Endothelial cell of umbilical vein (primary cell): ENCODE measurements around the gene SAPCD2. TPM values are rescaled to one million over a fixed set of nuclear protein-coding genes. Genes with fewer than 3 reads are reported as not detected.

Experiments
- BruUV-seq: library from RNA; stranded (reverse); fragments of 400-500 nt; replicated peaks from 2 replicates; lab custom pipeline; 2021; lab: Mats Ljungman, UMichigan
- CTCF ChIA-PET: fragments of 300-600, 350-600 bp; sonication (Branson Sonifier 250); formaldehyde crosslinking; loops from one replicate; lab custom pipeline; 2021; ENCODE audit warnings: antibody characterized with exemption, inconsistent platforms; lab: Charles Lee
- POLR2A ChIA-PET: fragments of 300-600, 350-600 bp; sonication (Branson Sonifier 250); formaldehyde crosslinking; loops from one replicate; lab custom pipeline; 2021; ENCODE audit warnings: antibody characterized with exemption, inconsistent platforms; lab: Charles Lee
- DNase-seq: peaks from one replicate; pipeline ENCODE4 v3.0.0-alpha.2; 2011; ENCODE audit warnings: low read depth, low spot score
- FAIRE-seq: peaks from 2 replicates; lab custom pipeline; 2011; peaks lifted over from hg19 to GRCh38; lab: Jason Lieb, UNC
- H2AFZ ChIP-seq: 2 replicates; pipeline ENCODE4 v1.6.0; 2012; ENCODE audit warnings: low read depth, low read length, control low read depth, inconsistent platforms
- H3K27ac ChIP-seq: 2 replicates; pipeline ENCODE4 v1.5.1; 2011; ENCODE audit warnings: low read depth, mild to moderate bottlenecking, control low read depth, low read length, moderate library complexity; ENCODE audit not compliant: insufficient read depth
- H3K27me3 ChIP-seq, 2 experiments: 2 replicates each; pipeline versions ENCODE4 v1.6.0 to v1.6.1; 2011; ENCODE audit warnings: low read length in 2 of 2, mixed read lengths in 1 of 2; ENCODE audit not compliant: control insufficient read depth in 2 of 2, insufficient read depth in 2 of 2
- H3K36me3 ChIP-seq, 2 experiments: 2 replicates in 1 of 2; 3 replicates in 1 of 2; pipeline ENCODE4 v1.5.1; 2011; ENCODE audit warnings: low read length in 2 of 2, mild to moderate bottlenecking in 1 of 2, moderate library complexity in 1 of 2; ENCODE audit not compliant: control insufficient read depth in 2 of 2, insufficient read depth in 2 of 2; ENCODE audit errors: extremely low read depth in 1 of 2
- H3K4me1 ChIP-seq: 3 replicates; pipeline ENCODE4 v1.5.1; 2011; ENCODE audit warnings: mild to moderate bottlenecking, low read length; ENCODE audit not compliant: control insufficient read depth, insufficient read depth; ENCODE audit errors: extremely low read depth
- H3K4me2 ChIP-seq: 2 replicates; pipeline ENCODE4 v1.6.1; 2011; ENCODE audit warnings: low read length, control low read depth, mixed read lengths; ENCODE audit not compliant: insufficient read depth
- H3K4me3 ChIP-seq, 3 experiments: fragments of 200-600 bp in 1 of 3; sonication (generic), shearing (Covaris generic) in 1 of 3; replicated peaks in 1 of 3; 2 replicates each; pipeline ENCODE4 v1.5.1; 2011 to 2016; ENCODE audit warnings: control low read depth in 3 of 3, low read length in 3 of 3, mild to moderate bottlenecking in 2 of 3, inconsistent platforms in 1 of 3, low read depth in 1 of 3, moderate library complexity in 1 of 3; ENCODE audit not compliant: insufficient read depth in 1 of 3
- H3K79me2 ChIP-seq: 2 replicates; pipeline ENCODE4 v1.6.0; 2012; ENCODE audit warnings: low read length, inconsistent platforms; ENCODE audit not compliant: control insufficient read depth, insufficient read depth
- H3K9ac ChIP-seq: replicated peaks from 2 replicates; pipeline ENCODE3; 2011; ENCODE audit warnings: low read length, control low read depth; ENCODE audit not compliant: insufficient read depth; ENCODE audit errors: extremely low read depth
- H3K9me1 ChIP-seq: replicated peaks from 3 replicates; pipeline ENCODE4 v1.6.0; 2011; ENCODE audit warnings: mild to moderate bottlenecking, low read length; ENCODE audit not compliant: control insufficient read depth, insufficient read depth; ENCODE audit errors: extremely low read depth
- H3K9me3 ChIP-seq: replicated peaks from 2 replicates; pipeline ENCODE4 v1.5.1; 2012; ENCODE audit warnings: low read length, inconsistent platforms; ENCODE audit not compliant: control insufficient read depth, insufficient read depth
- H4K20me1 ChIP-seq: replicated peaks from 2 replicates; pipeline ENCODE3; 2011; ENCODE audit warnings: mild to moderate bottlenecking, low read length; ENCODE audit not compliant: control insufficient read depth, insufficient read depth; ENCODE audit errors: extremely low read depth
- EZH2 ChIP-seq: IDR thresholded peaks from 2 replicates; pipeline ENCODE4 v1.6.1; 2012; ENCODE audit warnings: borderline replicate concordance, low read depth, mild to moderate bottlenecking, moderate library complexity, low read length, inconsistent platforms; ENCODE audit not compliant: severe bottlenecking
- FOS ChIP-seq: IDR thresholded peaks from 2 replicates; pipeline ENCODE4 v1.6.1; 2011; ENCODE audit warnings: mild to moderate bottlenecking, low read length, moderate library complexity, borderline replicate concordance; ENCODE audit not compliant: insufficient read depth
- GATA2 ChIP-seq: IDR thresholded peaks from 2 replicates; pipeline ENCODE4 v1.7.0; 2011; ENCODE audit warnings: low read depth, mild to moderate bottlenecking, moderate library complexity, mixed read lengths, low read length; ENCODE audit not compliant: insufficient read length, insufficient read depth
- JUN ChIP-seq: IDR thresholded peaks from 2 replicates; pipeline ENCODE4 v1.6.1; 2011; ENCODE audit warnings: borderline replicate concordance, low read depth; ENCODE audit not compliant: insufficient read length, insufficient read depth
- MYC ChIP-seq: IDR thresholded peaks from one replicate; pipeline ENCODE4 v1.6.1; 2011; ENCODE audit warnings: mild to moderate bottlenecking, low read depth, low read length
- POLR2A ChIP-seq: IDR thresholded peaks from 2 replicates; pipeline ENCODE4 v1.6.1; 2012; ENCODE audit warnings: low read depth, mild to moderate bottlenecking, control low read depth, low read length
- POLR2AphosphoS5 ChIP-seq: IDR thresholded peaks from 2 replicates; pipeline ENCODE4 v1.6.1; 2012; ENCODE audit warnings: low read depth, mild to moderate bottlenecking, control low read depth, low read length, moderate library complexity; ENCODE audit not compliant: insufficient read depth
- dilution Hi-C: fragments of 300-500 bp; cut with MboI; formaldehyde crosslinking; loops from one replicate; pipeline ENCODE4 v1.15.0; 2019; ENCODE audit warnings: low sequenced_read_pairs; ENCODE audit not compliant: extremely low pct_ligation_motif_present
- intact Hi-C: fragments of 100-400 bp; cut with micrococcal nuclease; formaldehyde crosslinking; loops from one replicate; pipeline ENCODE4 v1.10.0; 2022
- polyA plus RNA-seq, 4 experiments: library from polyadenylated mRNA; depleted of rRNA in 3 of 4; stranded (reverse) in 3 of 4; unstranded in 1 of 4; fragments of >200 nt; gene quantifications; 2 replicates each; pipeline versions ENCODE4 v1.2.1 to v1.2.3, GENCODE V29; 2011 to 2012; ENCODE audit warnings: missing spikeins in 1 of 4
- total RNA-seq: library from RNA; stranded (reverse); gene quantifications from 2 replicates; pipeline ENCODE4 v1.2.3, GENCODE V29; 2021
- TF ChIP-seq, protein P1 (sequence below): IDR thresholded peaks from 2 replicates; pipeline ENCODE4 v1.6.1; 2011; ENCODE audit not compliant: insufficient read depth, insufficient read length
- TF ChIP-seq, protein P2 (sequence below), 2 donors: IDR thresholded peaks; 1 replicate in 1 of 2; 2 replicates in 1 of 2; pipeline ENCODE4 v1.5.1; 2011; ENCODE audit warnings: low read length in 2 of 2, mild to moderate bottlenecking in 2 of 2, moderate library complexity in 2 of 2, control low read depth in 1 of 2, inconsistent platforms in 1 of 2, low read depth in 1 of 2; ENCODE audit not compliant: insufficient read depth in 1 of 2; ENCODE audit errors: extremely low read depth in 1 of 2

SAPCD2 gene
- total and polyA plus RNA-seq, 2 donors (not counting 3 experiments of a cell fraction or from before 2014, with no cell fraction given), result 11.5 to 27.8 TPM

DNA sequence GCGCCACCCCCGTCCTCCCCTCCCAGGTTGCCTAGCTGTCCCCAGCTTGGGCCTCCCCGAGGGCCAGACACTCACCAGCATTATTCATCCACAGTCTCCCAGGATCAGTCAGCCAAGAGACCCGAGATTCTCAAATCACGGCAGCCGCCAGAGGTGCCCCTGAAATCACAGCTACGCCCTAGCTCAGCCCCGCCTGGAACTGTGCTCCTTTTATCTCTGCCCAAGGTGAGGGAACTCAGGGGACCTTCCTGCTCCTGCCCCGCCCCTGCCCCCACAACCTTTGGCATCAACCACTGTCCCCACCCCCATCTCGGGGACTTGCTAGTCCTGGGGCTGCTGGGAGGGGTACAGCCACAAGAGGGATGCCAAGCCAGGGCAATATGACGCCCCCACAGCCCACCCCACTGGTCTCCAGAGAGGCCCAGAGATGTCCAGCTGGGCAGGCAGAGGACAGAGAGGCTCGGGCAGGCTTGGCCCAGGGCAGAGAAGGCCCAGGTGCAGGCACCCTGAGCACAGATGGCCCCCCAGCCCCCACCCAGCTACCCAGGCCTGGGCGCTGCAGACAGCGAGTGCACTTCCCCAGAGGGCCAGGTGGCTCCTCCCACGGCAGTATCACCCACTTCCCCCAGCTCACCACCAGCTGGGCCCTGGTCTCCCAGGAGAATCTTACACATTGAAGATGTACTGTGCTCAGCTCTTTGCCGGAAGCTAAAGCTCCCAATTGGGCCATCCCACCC lies 38.3 kb downstream of the SAPCD2 start, which contains the start of gene FUT7:
FUT7 (minus strand) TSS at position 185 of the 737 bp plus-strand sequence; CDS start at position 88, 97 bp downstream.
- no TSS peak for BruUV-seq
- H3K4me1 ChIP-seq, result peaks cover 11% of the 10 kb centered on the region
- intact Hi-C loops, result no loop called here
- dilution Hi-C loops, result no loop called here
- no peak for FAIRE-seq
- no peaks in the 10 kb centered on the region for H3K27me3 ChIP-seq
- no peak for DNase-seq
- H3K9ac ChIP-seq, result no peak within 1 kb of the TSS
- no peak within 1 kb of the TSS for H3K4me3 ChIP-seq
- TF ChIP-seq MYC, result no peak
- no peak within 1 kb of the TSS for H3K27ac ChIP-seq
- ChIA-PET CTCF (interaction anchor here (0.6 to 1.0 kb wide), 3 partner anchors 15 to 40 kb away, joined by 3 to 4 read pairs (median 3); partner anchors contain the start of gene PAXX), POLR2A (no interaction called here)
- no peak within 1 kb of the TSS for H3K4me2 ChIP-seq
- no peaks in the 10 kb centered on the region for H4K20me1 ChIP-seq
- no peaks in the 10 kb centered on the region for H3K9me3 ChIP-seq
- H3K36me3 ChIP-seq, result no peaks in the 10 kb centered on the region
- H3K9me1 ChIP-seq, result no peaks in the 10 kb centered on the region
- no peak within 1 kb of the TSS for H2AFZ ChIP-seq
- no peaks in the 10 kb centered on the region for H3K79me2 ChIP-seq

DNA sequence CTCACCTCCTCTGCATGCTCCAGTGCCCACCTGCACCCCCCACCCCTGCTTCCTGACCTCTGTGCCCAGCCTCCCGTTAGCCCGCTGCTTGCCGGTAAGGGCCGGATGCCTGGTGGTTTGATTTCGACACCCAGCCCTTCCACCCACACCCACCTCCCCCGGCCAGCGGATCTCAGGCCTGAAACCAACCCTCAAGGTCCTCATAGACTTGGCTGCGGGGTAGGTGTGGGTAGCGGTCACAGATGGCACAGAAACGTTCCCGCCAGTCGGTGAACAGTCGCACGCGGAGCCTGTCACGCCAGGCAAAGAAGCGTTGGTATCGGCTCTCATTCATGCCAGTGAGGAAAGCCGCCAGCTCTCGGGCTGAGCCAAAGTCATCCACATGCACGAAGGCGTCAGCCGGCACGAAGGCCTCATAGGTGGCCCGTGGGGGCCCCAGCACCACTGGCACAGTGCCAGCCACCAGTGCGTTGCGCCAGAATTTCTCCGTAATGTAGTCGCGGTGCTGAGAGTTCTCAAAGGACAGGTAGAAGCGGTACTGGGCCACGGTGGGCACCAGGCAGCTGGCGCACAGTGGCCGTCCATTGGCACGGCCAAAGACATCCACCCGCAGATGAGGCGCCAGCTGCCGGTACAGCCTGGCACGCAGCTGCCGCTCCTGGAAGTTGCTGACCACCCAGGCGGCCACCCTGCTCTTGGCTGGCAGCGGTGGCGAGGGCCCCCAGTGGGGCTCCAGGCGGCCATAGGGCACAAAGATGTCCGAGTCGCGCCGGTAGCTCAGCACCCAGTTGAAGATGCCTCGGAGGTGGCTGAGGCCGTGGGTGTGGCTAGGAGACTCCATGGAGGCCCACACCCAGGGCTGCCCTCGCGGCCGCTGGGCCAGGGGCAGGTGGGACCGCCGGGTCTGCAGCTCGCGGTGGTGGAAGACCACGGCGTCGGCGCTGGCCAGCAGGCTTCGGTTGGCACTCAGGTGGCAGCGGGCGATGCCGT lies 39.5 kb downstream of the SAPCD2 start:
- H3K4me1 ChIP-seq, result peaks cover 12% of the 10 kb centered on the region
- H3K27ac ChIP-seq, result no peak overlapping the region
- BruUV-seq, result no TSS peak
- H3K36me3 ChIP-seq, result no peaks in the 10 kb centered on the region
- H3K9ac ChIP-seq, result no peak overlapping the region
- no peak overlapping the region for H3K4me3 ChIP-seq
- H3K9me1 ChIP-seq, result no peaks in the 10 kb centered on the region
- H3K9me3 ChIP-seq, result no peaks in the 10 kb centered on the region
- H3K4me2 ChIP-seq, result no peak overlapping the region
- TF ChIP-seq FOS (no peak), JUN (no peak), EZH2 (no peak), POLR2A (no peak), GATA2 (no peak), POLR2AphosphoS5 (no peak), MYC (no peak)
- TF ChIP-seq, protein P1, sequence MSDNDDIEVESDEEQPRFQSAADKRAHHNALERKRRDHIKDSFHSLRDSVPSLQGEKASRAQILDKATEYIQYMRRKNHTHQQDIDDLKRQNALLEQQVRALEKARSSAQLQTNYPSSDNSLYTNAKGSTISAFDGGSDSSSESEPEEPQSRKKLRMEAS, result no peak
- TF ChIP-seq, protein P2, sequence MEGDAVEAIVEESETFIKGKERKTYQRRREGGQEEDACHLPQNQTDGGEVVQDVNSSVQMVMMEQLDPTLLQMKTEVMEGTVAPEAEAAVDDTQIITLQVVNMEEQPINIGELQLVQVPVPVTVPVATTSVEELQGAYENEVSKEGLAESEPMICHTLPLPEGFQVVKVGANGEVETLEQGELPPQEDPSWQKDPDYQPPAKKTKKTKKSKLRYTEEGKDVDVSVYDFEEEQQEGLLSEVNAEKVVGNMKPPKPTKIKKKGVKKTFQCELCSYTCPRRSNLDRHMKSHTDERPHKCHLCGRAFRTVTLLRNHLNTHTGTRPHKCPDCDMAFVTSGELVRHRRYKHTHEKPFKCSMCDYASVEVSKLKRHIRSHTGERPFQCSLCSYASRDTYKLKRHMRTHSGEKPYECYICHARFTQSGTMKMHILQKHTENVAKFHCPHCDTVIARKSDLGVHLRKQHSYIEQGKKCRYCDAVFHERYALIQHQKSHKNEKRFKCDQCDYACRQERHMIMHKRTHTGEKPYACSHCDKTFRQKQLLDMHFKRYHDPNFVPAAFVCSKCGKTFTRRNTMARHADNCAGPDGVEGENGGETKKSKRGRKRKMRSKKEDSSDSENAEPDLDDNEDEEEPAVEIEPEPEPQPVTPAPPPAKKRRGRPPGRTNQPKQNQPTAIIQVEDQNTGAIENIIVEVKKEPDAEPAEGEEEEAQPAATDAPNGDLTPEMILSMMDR (IDR thresholded peaks at IDR 0.05; ENCODE audit: extremely low read depth in 1 of 2, insufficient read depth in 1 of 2, low read depth in 1 of 2, low read length in 2 of 2), result no peak
- H3K27me3 ChIP-seq, result no peaks in the 10 kb centered on the region
- intact Hi-C loops, result no loop called here
- H4K20me1 ChIP-seq, result no peaks in the 10 kb centered on the region
- FAIRE-seq (no peak), DNase-seq (no peak)
- dilution Hi-C loops, result no loop called here
- no peaks in the 10 kb centered on the region for H3K79me2 ChIP-seq
- H2AFZ ChIP-seq, result no peak overlapping the region
- ChIA-PET CTCF (interaction anchor here (1.9 to 4.5 kb wide), 4 partner anchors 12 to 83 kb away, joined by 6 to 28 read pairs (median 20); partner anchors contain the start of gene CLIC3), POLR2A (no interaction called here)
